H9 (cell line): ENCODE data around the gene ADCK2. TPM values are rescaled to one million over a fixed set of nuclear protein-coding genes. Genes with fewer than 3 reads are reported as not detected.

ENCODE experiments used
- DNase-seq: peaks from one replicate; pipeline ENCODE4 v3.0.0-alpha.2; 2017
- H2AFZ ChIP-seq: one replicate; pipeline ENCODE4 v1.6.1; 2013; ENCODE audit warnings: mild to moderate bottlenecking, low read length, control low read depth, moderate library complexity
- H2AK5ac ChIP-seq: 2 replicates; pipeline ENCODE4 v1.6.1; 2013; ENCODE audit warnings: low read length, control low read depth, mixed read lengths; ENCODE audit not compliant: insufficient read length
- H2BK120ac ChIP-seq: one replicate; pipeline ENCODE4 v1.6.1; 2013; ENCODE audit warnings: low read depth, mild to moderate bottlenecking, low read length, control low read depth, inconsistent platforms; ENCODE audit not compliant: poor library complexity, severe bottlenecking
- H2BK12ac ChIP-seq: 2 replicates; pipeline ENCODE4 v1.6.1; 2013; ENCODE audit warnings: low read length, control low read depth, mixed read lengths, low read depth; ENCODE audit not compliant: insufficient read length
- H2BK15ac ChIP-seq: 2 replicates; pipeline ENCODE4 v1.6.1; 2013; ENCODE audit warnings: low read depth, low read length, control low read depth
- H2BK20ac ChIP-seq: one replicate; pipeline ENCODE4 v1.6.1; 2013; ENCODE audit warnings: low read depth, mild to moderate bottlenecking, low read length, control low read depth, inconsistent platforms; ENCODE audit not compliant: poor library complexity, severe bottlenecking
- H2BK5ac ChIP-seq: 2 replicates; pipeline ENCODE4 v1.6.1; 2013; ENCODE audit warnings: low read length, control low read depth, mixed read lengths; ENCODE audit not compliant: insufficient read length
- H3K14ac ChIP-seq: 2 replicates; pipeline ENCODE4 v1.6.1; 2013; ENCODE audit warnings: low read length, control low read depth; ENCODE audit not compliant: insufficient read depth
- H3K18ac ChIP-seq: 2 replicates; pipeline ENCODE4 v1.6.1; 2013; ENCODE audit warnings: low read depth, mild to moderate bottlenecking, mixed read lengths, low read length, control low read depth; ENCODE audit not compliant: insufficient read length
- H3K23ac ChIP-seq: 2 replicates; pipeline ENCODE4 v1.6.1; 2013; ENCODE audit warnings: low read length, control low read depth, mixed read lengths, low read depth; ENCODE audit not compliant: insufficient read length
- H3K23me2 ChIP-seq: 2 replicates; pipeline ENCODE4 v1.6.1; 2013; ENCODE audit warnings: low read depth, mild to moderate bottlenecking, mixed read lengths, low read length, control low read depth; ENCODE audit not compliant: insufficient read length, poor library complexity, severe bottlenecking
- H3K27ac ChIP-seq: 2 replicates; pipeline ENCODE4 v1.5.1; 2013; ENCODE audit warnings: low read length, control low read depth, mixed read lengths, low read depth; ENCODE audit not compliant: insufficient read length
- H3K27me3 ChIP-seq: 2 replicates; pipeline ENCODE4 v1.6.1; 2013; ENCODE audit warnings: low read length, control low read depth, inconsistent platforms; ENCODE audit not compliant: insufficient read depth
- H3K4ac ChIP-seq: 2 replicates; pipeline ENCODE4 v1.6.1; 2013; ENCODE audit warnings: low read depth, mild to moderate bottlenecking, control low read depth, inconsistent platforms, low read length, moderate library complexity
- H3K4me1 ChIP-seq: 2 replicates; pipeline ENCODE4 v1.6.1; 2013; ENCODE audit warnings: low read length, control low read depth, inconsistent platforms; ENCODE audit not compliant: insufficient read depth
- H3K4me2 ChIP-seq: 2 replicates; pipeline ENCODE4 v1.6.1; 2013; ENCODE audit warnings: low read length, control low read depth, mixed read lengths; ENCODE audit not compliant: insufficient read length, insufficient read depth
- H3K56ac ChIP-seq: 2 replicates; pipeline ENCODE4 v1.6.1; 2013; ENCODE audit warnings: low read depth, mild to moderate bottlenecking, mixed read lengths, low read length, control low read depth; ENCODE audit not compliant: insufficient read length
- H3K79me1 ChIP-seq: 2 replicates; pipeline ENCODE4 v1.6.1; 2013; ENCODE audit warnings: low read depth, mild to moderate bottlenecking, moderate library complexity, low read length, control low read depth, inconsistent platforms; ENCODE audit not compliant: insufficient read depth, poor library complexity, severe bottlenecking
- H3K79me2 ChIP-seq: 2 replicates; pipeline ENCODE4 v1.6.1; 2013; ENCODE audit warnings: low read length, control low read depth, inconsistent platforms; ENCODE audit not compliant: insufficient read depth
- H3K9ac ChIP-seq: 2 replicates; pipeline ENCODE4 v1.6.1; 2013; ENCODE audit warnings: low read length, control low read depth, mixed read lengths; ENCODE audit not compliant: insufficient read length; ENCODE audit errors: extremely low read depth
- H3K9me3 ChIP-seq: one replicate; pipeline ENCODE4 v1.6.1; 2013; ENCODE audit warnings: low read depth, low read length, inconsistent platforms; ENCODE audit not compliant: control insufficient read depth
- H3T11ph ChIP-seq: one replicate; pipeline ENCODE4 v1.6.1; 2013; ENCODE audit warnings: mild to moderate bottlenecking, low read length, control low read depth, inconsistent platforms
- H4K20me1 ChIP-seq: one replicate; pipeline ENCODE4 v1.6.1; 2013; ENCODE audit not compliant: control insufficient read depth, insufficient read length, insufficient read depth
- H4K5ac ChIP-seq: 2 replicates; pipeline ENCODE4 v1.6.1; 2013; ENCODE audit warnings: low read depth, mild to moderate bottlenecking, mixed read lengths, low read length, control low read depth; ENCODE audit not compliant: insufficient read length
- H4K8ac ChIP-seq: replicated peaks from 2 replicates; pipeline ENCODE4 v1.6.1; 2013; ENCODE audit warnings: low read length, control low read depth, mixed read lengths, low read depth; ENCODE audit not compliant: insufficient read length
- H4K91ac ChIP-seq: 2 replicates; pipeline ENCODE4 v1.6.1; 2013; ENCODE audit warnings: low read depth, mild to moderate bottlenecking, moderate library complexity, mixed read lengths, low read length, control low read depth; ENCODE audit not compliant: insufficient read length
- H3K27ac Mint-ChIP-seq, 3 experiments: 2 replicates in 2 of 3; 3 replicates in 1 of 3; pipeline ENCODE4 v1.8.0; 2020 to 2021; ENCODE audit warnings: mixed read lengths in 3 of 3, mild to moderate bottlenecking in 1 of 3, moderate library complexity in 1 of 3
- H3K27me3 Mint-ChIP-seq: 2 replicates; pipeline ENCODE4 v1.8.0; 2021; ENCODE audit warnings: low read depth, mild to moderate bottlenecking, moderate library complexity, mixed read lengths
- H3K36me3 Mint-ChIP-seq, 3 experiments: 2 replicates in 2 of 3; 3 replicates in 1 of 3; pipeline ENCODE4 v1.8.0; 2020 to 2021; ENCODE audit warnings: low read depth in 3 of 3, mixed read lengths in 3 of 3; ENCODE audit not compliant: insufficient read depth in 1 of 3
- H3K4me1 Mint-ChIP-seq, 2 experiments: 2 replicates each; pipeline ENCODE4 v1.8.0; 2020; ENCODE audit warnings: mixed read lengths in 2 of 2
- H3K4me3 Mint-ChIP-seq, 2 experiments: 2 replicates in 1 of 2; 3 replicates in 1 of 2; pipeline ENCODE4 v1.8.0; 2020 to 2021; ENCODE audit warnings: mild to moderate bottlenecking in 2 of 2, mixed read lengths in 2 of 2, moderate library complexity in 1 of 2
- H3K9me3 Mint-ChIP-seq, 2 experiments: 2 replicates in 1 of 2; 3 replicates in 1 of 2; pipeline ENCODE4 v1.8.0; 2020; ENCODE audit warnings: mild to moderate bottlenecking in 2 of 2, mixed read lengths in 2 of 2, moderate library complexity in 1 of 2
- WGBS: extraction: QIAGEN DNeasy Blood & Tissue Kit; methylation state at CpG from one replicate; pipeline ENCODE4 v1.1.7; 2013; ENCODE audit warnings: missing lambda C conversion rate, low lambda C conversion rate, mixed read lengths; ENCODE audit not compliant: insufficient read length; ENCODE audit errors: extremely low coverage; 5-methylcytosine and 5-hydroxymethylcytosine counted together
- total RNA-seq: library from RNA; stranded (reverse); gene quantifications from 2 replicates; pipeline ENCODE4 v1.2.1, GENCODE V29; 2021
- TF ChIP-seq, protein P1 (sequence below): fragments of 200-600 bp; sonication (generic); conservative IDR thresholded peaks from 3 replicates; pipeline ENCODE4 v1.8.0; 2021; ENCODE audit warnings: antibody characterized with exemption, mild to moderate bottlenecking

The ADCK2 gene
- total RNA-seq, 1 experiment from 2014 or later = 12.4 TPM

DNA sequence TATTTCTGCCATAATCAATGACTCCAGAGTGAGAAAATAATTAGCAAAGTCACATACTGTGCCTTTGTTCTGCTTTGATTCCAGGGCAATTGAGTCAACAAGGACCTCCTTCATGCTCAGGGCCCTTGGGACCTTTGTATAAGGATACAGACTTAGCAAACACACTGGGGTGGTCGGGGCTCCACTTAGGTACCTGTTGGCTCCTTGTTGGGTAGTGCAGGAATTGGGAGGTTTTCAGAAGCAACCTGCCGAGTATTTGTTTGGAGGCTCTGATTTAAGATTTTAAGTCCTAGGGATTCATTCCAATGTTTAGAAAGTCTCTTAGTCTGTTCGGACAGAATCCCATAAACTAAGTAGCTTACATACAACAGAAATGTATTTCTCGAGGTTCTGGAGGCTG lies 3.0 kb downstream of the ADCK2 start:
- H2BK5ac ChIP-seq = no peak overlapping the region
- Mint-ChIP-seq H3K4me3 (no peak overlapping the region), H3K27ac (no peak overlapping the region), H3K36me3 (peaks cover 1 to 19% (median 6%) of the 10 kb centered on the region in 3 experiments; a peak in 6 of 7 replicates), H3K9me3 (no peaks in the 10 kb centered on the region), H3K4me1 (peaks cover 15 to 18% of the 10 kb centered on the region in 2 experiments), H3K27me3 (peaks cover 3% of the 10 kb centered on the region; the same call in 1 of the 2 replicates)
- H3K23ac ChIP-seq = no peak overlapping the region
- H2AK5ac ChIP-seq = no peak overlapping the region
- H3K79me1 ChIP-seq = no peaks in the 10 kb centered on the region
- no peak overlapping the region for H2BK20ac ChIP-seq
- no peaks in the 10 kb centered on the region for H4K20me1 ChIP-seq
- TF ChIP-seq, protein P1, sequence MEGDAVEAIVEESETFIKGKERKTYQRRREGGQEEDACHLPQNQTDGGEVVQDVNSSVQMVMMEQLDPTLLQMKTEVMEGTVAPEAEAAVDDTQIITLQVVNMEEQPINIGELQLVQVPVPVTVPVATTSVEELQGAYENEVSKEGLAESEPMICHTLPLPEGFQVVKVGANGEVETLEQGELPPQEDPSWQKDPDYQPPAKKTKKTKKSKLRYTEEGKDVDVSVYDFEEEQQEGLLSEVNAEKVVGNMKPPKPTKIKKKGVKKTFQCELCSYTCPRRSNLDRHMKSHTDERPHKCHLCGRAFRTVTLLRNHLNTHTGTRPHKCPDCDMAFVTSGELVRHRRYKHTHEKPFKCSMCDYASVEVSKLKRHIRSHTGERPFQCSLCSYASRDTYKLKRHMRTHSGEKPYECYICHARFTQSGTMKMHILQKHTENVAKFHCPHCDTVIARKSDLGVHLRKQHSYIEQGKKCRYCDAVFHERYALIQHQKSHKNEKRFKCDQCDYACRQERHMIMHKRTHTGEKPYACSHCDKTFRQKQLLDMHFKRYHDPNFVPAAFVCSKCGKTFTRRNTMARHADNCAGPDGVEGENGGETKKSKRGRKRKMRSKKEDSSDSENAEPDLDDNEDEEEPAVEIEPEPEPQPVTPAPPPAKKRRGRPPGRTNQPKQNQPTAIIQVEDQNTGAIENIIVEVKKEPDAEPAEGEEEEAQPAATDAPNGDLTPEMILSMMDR = no peak
- H3K4me1 ChIP-seq = no peaks in the 10 kb centered on the region; the same call in 1 of the 2 replicates
- H3K27ac ChIP-seq = no peak overlapping the region
- peaks cover 6% of the 10 kb centered on the region for H3K23me2 ChIP-seq
- no peak overlapping the region for H3K4me2 ChIP-seq
- no peak overlapping the region for H3K18ac ChIP-seq
- H2BK12ac ChIP-seq = no peak overlapping the region
- no peak overlapping the region for H4K91ac ChIP-seq
- H3K9ac ChIP-seq = no peak overlapping the region
- H2AFZ ChIP-seq = no peak overlapping the region
- H3K9me3 ChIP-seq = no peaks in the 10 kb centered on the region
- no peak for DNase-seq
- no peak overlapping the region for H3K14ac ChIP-seq
- H3K79me2 ChIP-seq = no peaks in the 10 kb centered on the region
- H3T11ph ChIP-seq = no peak overlapping the region
- no peak overlapping the region for H4K5ac ChIP-seq
- no peak overlapping the region for H2BK15ac ChIP-seq
- H3K27me3 ChIP-seq = no peaks in the 10 kb centered on the region; the same call in 1 of the 2 replicates
- WGBS = no CpG with 5 or more reads among the region's 4 CpGs
- H4K8ac ChIP-seq = no peak overlapping the region
- H3K4ac ChIP-seq = no peak overlapping the region
- H2BK120ac ChIP-seq = no peak overlapping the region
- H3K56ac ChIP-seq = no peak overlapping the region
